HL-60 (cell line): ENCODE data around the gene LEP.

Source experiments
- SPI1 ChIP-seq: IDR thresholded peaks from 2 replicates; pipeline ENCODE4 v1.6.1; 2012; ENCODE audit warnings: low read depth, mild to moderate bottlenecking, borderline replicate concordance
- TF ChIP-seq, protein P1 (sequence below): IDR thresholded peaks from one replicate; pipeline ENCODE4 v1.5.1; 2011; ENCODE audit warnings: low read length, control low read depth, inconsistent platforms; ENCODE audit not compliant: insufficient read depth
- TF ChIP-seq, protein P2 (sequence below): IDR thresholded peaks from 2 replicates; pipeline ENCODE4 v1.6.1; 2012; ENCODE audit warnings: low read depth; ENCODE audit not compliant: insufficient replicate concordance

DNA sequence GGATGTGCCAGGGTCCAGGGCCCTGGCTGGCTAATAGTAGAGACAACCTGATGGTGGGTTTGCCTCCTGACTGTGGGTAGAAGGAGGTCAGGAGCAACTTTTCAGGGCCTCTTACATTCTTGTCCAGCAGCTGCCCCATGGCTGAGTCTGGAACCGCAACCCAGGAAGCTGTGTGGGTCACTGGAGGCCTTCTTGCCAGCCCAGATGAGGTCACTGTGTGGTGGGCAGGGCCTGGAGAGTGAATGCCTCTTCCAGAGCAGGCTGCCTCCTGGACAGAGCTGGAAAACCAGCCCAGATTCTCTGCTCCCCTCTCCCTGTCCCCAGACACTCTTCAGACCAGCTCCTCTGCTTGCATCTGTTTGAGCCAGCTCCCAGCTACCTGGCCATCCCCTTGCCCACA is 43.5 kb upstream of the LEP start:
- no peak for TF ChIP-seq SPI1
- TF ChIP-seq, protein P1, sequence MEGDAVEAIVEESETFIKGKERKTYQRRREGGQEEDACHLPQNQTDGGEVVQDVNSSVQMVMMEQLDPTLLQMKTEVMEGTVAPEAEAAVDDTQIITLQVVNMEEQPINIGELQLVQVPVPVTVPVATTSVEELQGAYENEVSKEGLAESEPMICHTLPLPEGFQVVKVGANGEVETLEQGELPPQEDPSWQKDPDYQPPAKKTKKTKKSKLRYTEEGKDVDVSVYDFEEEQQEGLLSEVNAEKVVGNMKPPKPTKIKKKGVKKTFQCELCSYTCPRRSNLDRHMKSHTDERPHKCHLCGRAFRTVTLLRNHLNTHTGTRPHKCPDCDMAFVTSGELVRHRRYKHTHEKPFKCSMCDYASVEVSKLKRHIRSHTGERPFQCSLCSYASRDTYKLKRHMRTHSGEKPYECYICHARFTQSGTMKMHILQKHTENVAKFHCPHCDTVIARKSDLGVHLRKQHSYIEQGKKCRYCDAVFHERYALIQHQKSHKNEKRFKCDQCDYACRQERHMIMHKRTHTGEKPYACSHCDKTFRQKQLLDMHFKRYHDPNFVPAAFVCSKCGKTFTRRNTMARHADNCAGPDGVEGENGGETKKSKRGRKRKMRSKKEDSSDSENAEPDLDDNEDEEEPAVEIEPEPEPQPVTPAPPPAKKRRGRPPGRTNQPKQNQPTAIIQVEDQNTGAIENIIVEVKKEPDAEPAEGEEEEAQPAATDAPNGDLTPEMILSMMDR: no peak
- TF ChIP-seq, protein P2, sequence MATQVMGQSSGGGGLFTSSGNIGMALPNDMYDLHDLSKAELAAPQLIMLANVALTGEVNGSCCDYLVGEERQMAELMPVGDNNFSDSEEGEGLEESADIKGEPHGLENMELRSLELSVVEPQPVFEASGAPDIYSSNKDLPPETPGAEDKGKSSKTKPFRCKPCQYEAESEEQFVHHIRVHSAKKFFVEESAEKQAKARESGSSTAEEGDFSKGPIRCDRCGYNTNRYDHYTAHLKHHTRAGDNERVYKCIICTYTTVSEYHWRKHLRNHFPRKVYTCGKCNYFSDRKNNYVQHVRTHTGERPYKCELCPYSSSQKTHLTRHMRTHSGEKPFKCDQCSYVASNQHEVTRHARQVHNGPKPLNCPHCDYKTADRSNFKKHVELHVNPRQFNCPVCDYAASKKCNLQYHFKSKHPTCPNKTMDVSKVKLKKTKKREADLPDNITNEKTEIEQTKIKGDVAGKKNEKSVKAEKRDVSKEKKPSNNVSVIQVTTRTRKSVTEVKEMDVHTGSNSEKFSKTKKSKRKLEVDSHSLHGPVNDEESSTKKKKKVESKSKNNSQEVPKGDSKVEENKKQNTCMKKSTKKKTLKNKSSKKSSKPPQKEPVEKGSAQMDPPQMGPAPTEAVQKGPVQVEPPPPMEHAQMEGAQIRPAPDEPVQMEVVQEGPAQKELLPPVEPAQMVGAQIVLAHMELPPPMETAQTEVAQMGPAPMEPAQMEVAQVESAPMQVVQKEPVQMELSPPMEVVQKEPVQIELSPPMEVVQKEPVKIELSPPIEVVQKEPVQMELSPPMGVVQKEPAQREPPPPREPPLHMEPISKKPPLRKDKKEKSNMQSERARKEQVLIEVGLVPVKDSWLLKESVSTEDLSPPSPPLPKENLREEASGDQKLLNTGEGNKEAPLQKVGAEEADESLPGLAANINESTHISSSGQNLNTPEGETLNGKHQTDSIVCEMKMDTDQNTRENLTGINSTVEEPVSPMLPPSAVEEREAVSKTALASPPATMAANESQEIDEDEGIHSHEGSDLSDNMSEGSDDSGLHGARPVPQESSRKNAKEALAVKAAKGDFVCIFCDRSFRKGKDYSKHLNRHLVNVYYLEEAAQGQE: no peak
